Melanocyte of skin (primary cell): ENCODE data around the gene TNFSF4. TPM values are rescaled to one million over a fixed set of nuclear protein-coding genes. Genes with fewer than 3 reads are reported as not detected.

Experiments used
- total RNA-seq, 2 donors: library from RNA; depleted of rRNA; stranded (reverse); fragments of >200 nt; gene quantifications; 2 replicates each; pipeline ENCODE4 v1.2.3, GENCODE V29; 2012

TNFSF4 gene
- total RNA-seq = under 1 TPM; 0.33 to 0.34 TPM

DNA sequence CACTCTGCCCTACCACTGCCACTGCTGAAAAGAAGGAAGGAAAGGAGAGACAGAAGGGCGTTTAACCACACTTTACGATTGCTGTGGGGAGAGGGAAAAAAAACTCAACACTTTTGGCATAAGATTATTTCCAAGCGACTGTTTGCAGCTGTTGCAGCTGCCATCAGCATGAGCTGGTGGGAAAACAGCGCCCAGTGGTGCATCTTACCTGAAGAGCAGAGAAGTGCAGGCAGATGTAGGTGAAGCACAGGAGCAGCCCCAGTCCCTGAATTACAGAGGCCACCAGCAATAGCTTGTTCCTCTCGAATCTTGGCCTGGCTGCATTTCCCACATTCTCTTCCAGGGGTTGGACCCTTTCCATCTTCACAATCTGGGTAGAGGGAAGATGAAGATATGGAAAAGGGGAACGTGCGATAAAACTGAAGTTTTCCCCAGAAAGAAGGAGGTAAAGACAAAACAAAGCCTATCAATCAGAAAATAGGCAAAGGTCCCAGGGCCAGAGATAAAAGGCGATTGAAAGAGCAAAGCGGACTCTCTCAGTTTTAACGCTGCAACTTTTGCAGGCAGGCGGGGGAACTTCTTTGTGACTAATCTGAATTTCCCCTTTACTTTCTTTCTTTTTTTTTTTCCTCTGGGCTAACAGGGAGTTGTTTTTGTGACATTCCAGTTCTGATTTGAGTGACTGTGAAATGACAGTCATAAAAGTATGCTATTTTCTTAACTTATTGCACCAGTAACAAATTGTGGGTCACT is at the start of gene TNFSF4:
TNFSF4 (minus strand) TSS at position 516 of the 753 bp plus-strand sequence; CDS start at position 361, 155 bp downstream.

Other genes with a start within 250 kb of the TNFSF4 start
- under 1 TPM in 1 of 2 donors, not detected in 1; under 0.01 TPM for gene TNFSF18, start 156.4 kb downstream of the TNFSF4 start, total RNA-seq